COR-L47 (cell line): ENCODE data around the gene ALG11.
"Not testable (repeated sequence)": the region's sequence is repeated elsewhere in the genome, so short reads cannot be mapped to it uniquely, and the experiment has no call there.

Source experiments
- DNase-seq: peaks from one replicate; lab custom pipeline; 2025; lab: John Stamatoyannopoulos, UW

The ALG11 gene

DNA sequence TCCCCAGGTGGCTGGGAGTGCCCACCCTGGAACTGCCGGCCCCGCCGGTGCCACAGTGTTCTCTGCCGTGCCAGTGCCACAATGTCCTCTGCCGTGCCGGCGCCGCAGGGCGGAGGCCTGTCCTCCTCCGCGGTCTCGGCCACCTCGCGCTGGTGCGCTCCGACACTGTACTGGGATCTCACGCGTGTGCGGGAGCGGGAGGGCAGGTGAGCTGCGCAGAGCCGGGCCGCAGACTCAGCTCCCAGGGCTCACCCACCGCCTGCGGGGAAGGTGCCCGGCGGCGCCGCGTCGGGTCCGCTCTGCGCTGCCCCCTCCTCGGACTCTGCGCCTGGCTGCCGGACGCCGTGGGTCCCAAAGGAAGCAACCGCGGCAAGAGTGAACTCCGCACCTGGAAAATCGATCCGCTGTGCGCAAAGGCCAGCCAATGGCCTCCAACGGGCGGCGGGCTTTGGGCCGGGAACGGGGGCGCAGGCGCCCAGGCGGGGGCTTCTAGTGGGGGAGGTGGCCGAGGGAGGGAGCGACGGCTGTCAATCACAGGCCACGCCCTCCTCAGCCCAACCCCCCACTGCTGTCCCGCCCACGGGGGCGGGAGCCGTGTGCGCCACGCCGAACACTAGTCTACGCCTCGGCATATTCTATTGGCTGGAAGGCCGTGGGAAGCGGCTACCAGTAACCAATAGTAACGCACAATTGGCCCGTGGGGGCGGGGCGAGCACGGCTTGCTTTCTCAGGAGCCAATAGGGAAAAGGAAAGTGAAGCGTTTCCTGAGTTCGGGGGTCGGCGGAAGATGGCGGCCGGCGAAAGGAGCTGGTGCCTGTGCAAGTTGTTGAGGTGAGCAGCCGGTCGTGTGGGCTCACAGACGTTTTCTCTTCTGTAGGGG lies at the start of gene ALG11:
Gene ALG11, plus strand, starts transcription at position 767 of the 880 bp plus-strand sequence. Its CDS starts 21 bp downstream, at position 788.
- peak; percentile 98 for DNase-seq

GRCh38 chr13:51966186-51966585 lies 46.0 kb upstream of the ALG11 start:
- DNase-seq: no peak

- DNase-seq: no peak
Observed at GRCh38 chr13:51967482-51968446, 44.4 kb upstream of the ALG11 start.

DNA sequence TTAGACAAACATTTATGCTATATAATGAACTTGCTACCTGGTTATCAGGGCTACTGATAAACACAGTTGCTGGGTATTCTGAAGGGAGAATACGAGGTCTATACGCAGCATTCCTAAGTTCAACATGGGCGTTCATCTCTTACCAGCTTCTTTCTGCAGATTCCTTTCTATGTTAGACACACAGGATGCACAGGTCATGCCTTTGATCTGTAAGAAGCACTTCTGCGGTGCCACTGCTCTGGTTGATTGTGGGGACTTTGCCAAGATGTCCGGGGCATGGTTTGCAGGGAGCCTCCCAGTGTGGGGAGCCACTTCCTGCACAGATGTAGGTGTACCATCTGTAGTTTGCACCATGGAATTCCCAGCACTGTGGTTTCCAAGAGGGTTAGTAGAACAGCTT lies 41.8 kb upstream of the ALG11 start:
- DNase-seq: no peak

- DNase-seq: no peak
Observed at GRCh38 chr13:51971520-51972426, 40.4 kb upstream of the ALG11 start.

DNA sequence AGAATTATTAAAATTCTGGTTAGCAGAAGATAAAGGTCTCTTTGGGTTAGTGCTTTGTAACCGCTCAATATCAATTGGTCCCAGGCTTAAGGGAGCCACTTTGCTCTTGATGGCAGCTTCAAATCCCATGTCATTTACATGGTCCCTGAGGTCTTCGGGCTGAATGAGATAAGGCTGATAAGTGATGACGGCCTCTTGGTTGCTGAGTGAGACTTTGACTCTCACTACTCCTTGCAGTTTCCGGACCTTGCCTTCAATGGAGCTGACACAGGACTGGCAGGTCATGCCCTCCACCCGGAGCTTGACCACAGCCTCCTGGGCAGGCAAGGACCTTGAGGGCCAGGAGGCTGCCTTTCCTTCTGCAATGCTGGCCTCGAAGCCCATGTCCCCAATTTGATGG lies 37.7 kb upstream of the ALG11 start:
- DNase-seq: no peak

DNA sequence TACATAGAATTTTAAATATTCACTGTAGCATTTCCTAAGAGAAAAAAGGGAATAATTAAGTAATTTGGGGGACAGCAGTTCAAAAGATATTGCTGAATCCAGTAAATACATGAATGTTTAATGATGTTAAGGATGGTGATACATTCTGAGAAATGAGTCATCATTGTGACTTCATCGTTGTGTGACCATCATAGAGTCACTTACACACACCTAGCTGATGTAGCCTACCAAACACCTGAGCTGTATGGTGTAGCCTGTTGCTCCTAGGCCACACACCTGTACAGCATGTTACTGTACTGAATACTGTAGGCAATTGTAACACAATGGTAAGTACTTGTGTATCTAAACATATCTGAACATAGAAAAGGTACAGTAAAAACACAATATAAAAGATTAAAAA lies 35.8 kb upstream of the ALG11 start:
- no peak for DNase-seq

GRCh38 chr13:51976890-51977289 lies 35.3 kb upstream of the ALG11 start:
- no peak for DNase-seq

DNA sequence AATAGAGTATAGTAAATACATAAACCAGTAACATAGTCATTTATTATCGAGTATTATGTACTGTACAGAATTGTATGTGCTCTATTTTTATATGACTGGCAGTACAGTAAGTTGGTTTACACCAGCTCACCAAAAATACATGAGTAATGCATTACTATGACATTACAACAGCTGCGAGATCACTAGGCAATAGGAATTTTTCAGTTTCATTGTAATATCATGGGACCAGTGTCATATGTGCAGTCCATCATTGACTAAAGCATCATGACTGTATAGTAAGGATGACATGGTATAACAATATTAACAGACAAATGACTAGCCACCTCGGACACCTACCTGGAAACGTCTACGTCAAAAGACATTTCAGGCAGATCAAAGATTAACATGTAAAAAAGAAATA lies 34.6 kb upstream of the ALG11 start:
- no peak for DNase-seq

DNA sequence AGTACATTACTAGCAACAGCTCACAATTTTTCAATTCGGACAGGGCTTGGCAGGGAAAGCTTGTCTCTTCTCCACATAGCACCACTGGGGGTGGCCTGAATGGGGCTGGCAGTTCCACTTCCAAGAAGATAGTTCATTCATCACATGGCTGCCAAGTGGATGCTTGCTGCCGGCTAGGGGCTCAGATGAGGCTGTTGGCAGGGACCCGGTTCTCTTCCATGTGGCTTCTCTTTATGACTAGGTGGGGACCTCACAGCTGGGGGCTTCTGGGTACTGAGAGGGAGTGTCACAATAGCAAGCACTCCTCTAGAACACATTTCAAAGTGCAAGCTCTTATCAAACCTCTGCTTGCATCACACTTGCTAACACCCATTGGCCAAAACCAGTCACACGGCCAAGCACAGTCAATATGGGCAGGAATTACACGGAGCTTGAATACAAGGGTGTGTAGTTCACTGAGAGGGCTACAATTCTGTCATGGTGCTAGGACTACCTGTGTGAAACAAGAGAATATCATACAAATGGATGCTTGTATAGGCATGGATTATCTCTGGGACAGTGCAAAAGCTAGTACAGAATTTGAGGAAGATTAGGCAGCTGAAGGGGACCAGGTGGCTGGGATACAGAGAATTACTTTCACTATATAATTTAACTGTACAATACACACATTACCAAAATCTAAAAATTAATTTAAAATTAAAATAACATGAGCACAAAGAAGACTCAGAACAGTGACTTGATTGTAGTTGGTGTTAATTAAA lies 33.2 kb upstream of the ALG11 start:
- no peak for DNase-seq

GRCh38 chr13:51980908-51981307 lies 31.3 kb upstream of the ALG11 start:
- no peak for DNase-seq

- DNase-seq: no peak
Observed at GRCh38 chr13:51981355-51981754, 30.8 kb upstream of the ALG11 start.

GRCh38 chr13:51983292-51983691 lies 28.9 kb upstream of the ALG11 start:
- not testable (repeated sequence) for DNase-seq

DNA sequence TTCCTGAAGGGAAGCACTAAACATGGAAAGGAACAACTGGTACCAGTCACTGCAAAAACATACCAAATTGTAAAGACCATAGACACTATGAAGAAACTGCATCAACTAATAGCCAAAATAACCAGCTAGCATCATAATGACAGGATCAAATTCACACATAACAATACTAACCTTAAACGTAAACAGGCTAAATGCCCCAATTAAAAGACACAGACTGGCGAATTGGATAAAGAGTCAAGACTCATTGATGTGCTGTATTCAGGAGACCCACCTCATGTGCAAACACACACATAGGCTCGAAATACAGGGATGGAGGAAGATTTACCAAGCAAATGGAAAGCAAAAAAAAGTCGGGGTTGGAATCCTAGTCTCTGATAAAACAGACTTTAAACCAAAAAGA lies 27.3 kb upstream of the ALG11 start:
- DNase-seq: not testable (repeated sequence)

- no peak for DNase-seq
Observed at GRCh38 chr13:51988988-51989618, 23.1 kb upstream of the ALG11 start.

DNA sequence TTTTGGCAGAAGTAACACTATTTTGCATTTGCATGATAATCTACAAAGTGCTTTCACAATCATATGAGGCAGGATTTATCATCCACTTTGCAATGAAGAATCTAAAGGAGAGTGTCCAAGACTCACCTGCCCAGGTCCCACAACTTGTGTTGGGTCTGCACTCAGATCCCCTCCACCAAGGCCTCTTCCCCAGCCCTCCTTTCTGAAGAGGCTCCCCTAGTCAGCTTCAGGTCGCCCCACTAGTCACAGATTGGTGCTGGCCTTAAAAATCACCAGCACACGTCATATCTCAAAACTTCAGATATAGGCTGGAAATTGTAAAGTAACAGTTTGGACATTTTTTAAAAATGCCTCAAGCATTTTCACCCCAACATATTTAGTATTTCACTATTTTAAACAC lies 18.5 kb upstream of the ALG11 start:
- DNase-seq: no peak

GRCh38 chr13:51995677-51996551 lies 16.3 kb upstream of the ALG11 start:
- DNase-seq: no peak

DNA sequence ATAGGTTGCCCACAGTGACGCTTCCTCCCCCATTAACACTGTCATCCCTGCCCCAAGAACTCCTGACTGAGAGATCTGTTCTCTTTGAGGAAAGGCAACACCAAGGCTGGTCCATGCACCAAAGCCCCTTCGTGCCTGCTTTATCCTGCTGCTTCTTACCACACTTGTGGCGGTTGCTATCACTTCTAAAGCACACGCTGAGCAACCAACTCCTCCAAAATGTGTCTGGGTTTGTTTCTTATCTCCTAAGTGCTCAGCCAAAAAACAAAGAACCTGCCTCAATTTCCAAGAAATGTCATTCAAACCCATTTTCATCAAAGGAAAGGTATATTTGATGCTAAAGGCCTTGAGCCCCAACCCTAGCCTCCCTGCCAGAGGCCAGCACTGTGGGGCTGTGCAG lies 15.6 kb upstream of the ALG11 start:
- DNase-seq: no peak

- DNase-seq: no peak
Observed at GRCh38 chr13:51997186-51997585, 15.0 kb upstream of the ALG11 start.
